ENCODE data around the gene VPS54.

The VPS54 gene, protein sequence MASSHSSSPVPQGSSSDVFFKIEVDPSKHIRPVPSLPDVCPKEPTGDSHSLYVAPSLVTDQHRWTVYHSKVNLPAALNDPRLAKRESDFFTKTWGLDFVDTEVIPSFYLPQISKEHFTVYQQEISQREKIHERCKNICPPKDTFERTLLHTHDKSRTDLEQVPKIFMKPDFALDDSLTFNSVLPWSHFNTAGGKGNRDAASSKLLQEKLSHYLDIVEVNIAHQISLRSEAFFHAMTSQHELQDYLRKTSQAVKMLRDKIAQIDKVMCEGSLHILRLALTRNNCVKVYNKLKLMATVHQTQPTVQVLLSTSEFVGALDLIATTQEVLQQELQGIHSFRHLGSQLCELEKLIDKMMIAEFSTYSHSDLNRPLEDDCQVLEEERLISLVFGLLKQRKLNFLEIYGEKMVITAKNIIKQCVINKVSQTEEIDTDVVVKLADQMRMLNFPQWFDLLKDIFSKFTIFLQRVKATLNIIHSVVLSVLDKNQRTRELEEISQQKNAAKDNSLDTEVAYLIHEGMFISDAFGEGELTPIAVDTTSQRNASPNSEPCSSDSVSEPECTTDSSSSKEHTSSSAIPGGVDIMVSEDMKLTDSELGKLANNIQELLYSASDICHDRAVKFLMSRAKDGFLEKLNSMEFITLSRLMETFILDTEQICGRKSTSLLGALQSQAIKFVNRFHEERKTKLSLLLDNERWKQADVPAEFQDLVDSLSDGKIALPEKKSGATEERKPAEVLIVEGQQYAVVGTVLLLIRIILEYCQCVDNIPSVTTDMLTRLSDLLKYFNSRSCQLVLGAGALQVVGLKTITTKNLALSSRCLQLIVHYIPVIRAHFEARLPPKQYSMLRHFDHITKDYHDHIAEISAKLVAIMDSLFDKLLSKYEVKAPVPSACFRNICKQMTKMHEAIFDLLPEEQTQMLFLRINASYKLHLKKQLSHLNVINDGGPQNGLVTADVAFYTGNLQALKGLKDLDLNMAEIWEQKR

DNA sequence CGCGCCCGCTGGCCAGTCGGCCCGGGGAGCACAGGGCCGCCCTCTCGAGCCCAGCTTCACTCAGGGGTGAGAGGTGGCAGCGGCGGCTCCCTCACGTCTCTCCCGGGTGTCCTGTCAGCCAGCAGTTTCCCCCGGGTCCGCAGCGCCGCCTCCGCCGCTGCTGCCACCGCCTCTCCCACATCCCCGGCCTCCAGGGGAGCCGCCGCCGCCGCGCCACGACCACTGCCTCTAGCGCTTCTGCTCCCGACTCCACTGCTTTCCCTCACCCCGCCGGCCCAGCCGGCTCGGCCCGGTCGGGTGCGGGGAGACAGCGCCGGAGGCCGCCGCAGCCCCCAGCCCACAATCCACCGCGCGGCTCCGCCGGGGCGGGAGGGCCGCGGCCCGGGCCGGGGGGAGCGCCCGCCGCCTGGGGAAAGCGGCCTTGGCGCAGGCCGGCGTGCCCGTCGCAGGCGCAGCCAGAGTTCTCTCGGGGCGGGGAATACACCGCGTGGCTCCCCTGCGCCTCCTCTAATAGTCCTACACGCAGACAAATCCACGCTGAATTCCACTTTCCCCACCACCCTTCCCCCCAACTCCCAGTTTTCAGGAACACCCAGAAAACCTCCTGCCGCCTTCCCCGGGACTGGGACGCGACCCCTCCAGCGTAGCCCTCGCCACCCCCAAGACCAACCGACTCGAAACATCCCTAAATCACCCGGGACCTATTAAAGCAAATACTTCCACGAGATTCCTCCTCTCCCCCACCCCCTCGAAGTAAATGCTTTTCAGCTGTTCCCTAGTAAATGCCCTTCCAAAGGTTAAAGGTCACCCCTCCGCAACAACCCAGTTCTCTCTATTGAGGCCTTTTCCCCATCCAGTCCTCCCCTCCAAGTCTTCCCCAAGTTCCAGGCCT is at the start of gene VPS54:
Gene VPS54 (minus strand): TSS at position 346 of the 892 bp plus-strand sequence. CDS start 35,429 bp downstream, outside the sequence.
- DNase-seq: peak; percentile 50

DNA sequence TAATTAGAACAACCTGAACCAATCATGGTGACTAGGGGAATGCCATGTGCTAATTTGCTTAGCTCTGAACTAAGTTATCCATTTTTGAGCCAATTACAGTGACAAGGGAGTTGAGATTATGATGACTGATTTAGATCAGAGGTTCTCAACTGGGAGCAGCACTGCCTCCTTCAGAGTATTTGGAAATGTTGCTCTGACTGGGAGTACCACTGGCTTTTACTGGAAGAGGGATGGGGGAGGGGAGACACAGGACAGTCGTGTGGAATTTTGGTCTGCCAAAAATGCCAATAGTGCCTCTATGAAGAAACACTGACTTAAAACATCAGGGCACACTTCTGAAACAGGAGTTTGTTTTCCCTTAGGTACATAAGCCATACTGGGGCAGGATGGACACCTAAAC is 48.1 kb upstream of the VPS54 start:
- DNase-seq: no peak

DNA sequence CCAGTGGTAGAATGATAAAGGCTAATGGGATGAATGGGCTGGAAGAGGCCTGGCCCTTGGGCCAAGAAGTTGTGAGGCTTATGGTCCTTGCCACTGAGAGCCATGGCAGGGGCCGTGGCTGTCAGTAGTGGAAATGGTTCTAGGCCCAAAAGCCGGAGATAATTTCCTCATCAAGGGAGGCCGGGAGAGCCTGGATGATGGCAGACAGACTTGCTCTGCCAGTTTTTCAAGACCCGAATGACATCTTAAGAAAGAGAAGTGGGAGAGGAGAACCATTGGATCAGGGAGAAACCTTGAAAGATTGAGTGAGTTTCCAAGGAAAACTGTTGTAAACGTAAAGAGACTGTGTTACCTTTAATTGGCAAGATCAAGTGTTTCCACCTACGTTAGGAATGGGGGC is 46.3 kb upstream of the VPS54 start:
- no peak for DNase-seq

DNA sequence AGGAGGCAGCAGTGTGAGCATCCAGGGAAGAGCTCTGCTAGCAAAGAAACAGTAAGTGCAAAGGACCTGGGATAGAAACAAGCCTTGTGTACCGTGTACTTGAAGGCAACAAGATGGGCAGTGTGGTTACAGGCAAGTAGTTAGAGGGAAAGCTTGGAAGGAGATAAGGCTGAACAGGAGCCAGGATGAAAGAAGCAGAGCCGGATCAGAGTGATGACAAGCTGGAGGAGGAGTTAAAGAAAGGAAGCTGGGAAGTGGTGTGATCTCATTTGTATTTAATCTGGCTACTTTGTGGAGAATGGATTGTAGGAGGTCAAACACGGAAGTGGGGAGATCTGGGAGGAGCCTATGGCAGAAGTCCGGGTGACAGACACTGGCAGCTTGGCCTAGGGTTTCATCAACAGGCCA is 44.7 kb upstream of the VPS54 start:
- DNase-seq: peak; percentile 93

DNA sequence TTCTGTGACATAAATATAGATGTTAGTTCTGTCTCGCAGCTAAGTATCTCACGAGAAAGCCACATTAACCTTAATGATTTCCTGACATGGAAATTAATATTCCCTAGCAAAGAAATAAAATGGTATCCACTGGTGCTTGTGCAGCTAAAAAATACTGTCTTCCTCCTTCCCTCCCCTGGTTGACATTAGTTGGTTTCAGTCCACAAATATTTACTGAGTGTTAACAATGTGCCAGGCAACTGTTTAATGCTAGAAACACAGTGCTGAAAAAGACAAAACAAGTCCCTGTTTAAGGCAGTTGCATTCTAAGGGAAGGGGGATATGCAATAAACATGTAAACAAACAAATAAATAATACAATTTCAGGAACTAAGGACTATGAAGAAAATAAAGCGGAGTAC is 44.2 kb upstream of the VPS54 start:
- DNase-seq: no peak

DNA sequence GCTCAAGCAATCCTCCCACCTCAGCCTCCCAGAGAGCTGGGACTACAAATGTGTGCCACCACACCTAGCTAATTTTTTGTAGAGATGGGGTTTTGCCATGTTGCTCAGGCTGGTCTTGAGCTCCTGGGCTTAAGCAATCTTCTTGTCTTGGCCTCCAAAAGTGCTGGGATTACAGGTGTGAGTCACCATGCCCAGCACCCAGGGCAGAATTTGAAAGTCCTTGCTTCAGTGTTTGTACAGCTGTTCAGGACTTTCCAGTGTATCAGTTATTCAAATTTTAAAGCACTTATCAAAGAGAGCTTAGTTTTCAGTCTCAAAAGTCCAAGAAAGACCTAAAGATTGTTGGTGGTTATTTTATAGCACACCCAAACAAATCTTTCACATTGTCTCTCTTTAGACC is 43.6 kb upstream of the VPS54 start:
- peak; percentile 61 for DNase-seq

DNA sequence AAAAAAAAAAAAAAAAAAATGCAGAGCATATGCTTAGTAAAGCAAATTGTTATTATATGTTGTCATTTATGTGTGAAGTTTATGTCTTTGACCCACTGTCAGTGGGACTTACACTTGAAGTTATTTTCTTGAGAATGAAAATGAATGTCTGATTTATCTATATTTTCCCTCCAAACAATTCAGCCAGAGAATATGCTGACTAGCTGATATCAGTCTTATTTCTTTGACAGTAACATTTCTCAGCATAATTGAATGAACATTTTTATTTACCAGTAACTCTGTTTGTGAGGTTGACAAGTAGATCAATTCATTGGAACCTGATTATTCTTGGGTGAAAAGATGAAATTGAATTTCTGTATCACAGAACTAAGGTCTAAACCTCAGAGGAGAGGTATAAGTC is 40.0 kb upstream of the VPS54 start:
- DNase-seq: no peak

DNA sequence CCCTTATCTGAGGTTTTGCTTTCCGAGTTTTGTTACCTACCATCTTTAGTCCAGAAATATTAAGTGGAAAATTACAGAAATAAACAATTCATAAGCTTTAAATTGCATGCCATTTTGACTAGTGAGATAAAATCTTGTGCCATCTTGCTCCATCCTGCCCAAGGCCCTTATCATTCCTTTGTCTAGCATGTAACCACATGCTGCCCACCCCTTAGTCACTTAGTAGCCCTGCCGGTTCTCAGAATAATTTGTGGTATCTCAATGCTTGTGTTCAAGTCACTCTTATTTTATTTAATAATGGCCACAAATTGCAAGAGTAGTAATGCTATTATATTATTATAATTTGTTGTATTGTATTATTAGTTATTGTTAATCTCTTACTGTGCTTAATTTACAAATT is 36.8 kb upstream of the VPS54 start:
- DNase-seq: no peak

DNA sequence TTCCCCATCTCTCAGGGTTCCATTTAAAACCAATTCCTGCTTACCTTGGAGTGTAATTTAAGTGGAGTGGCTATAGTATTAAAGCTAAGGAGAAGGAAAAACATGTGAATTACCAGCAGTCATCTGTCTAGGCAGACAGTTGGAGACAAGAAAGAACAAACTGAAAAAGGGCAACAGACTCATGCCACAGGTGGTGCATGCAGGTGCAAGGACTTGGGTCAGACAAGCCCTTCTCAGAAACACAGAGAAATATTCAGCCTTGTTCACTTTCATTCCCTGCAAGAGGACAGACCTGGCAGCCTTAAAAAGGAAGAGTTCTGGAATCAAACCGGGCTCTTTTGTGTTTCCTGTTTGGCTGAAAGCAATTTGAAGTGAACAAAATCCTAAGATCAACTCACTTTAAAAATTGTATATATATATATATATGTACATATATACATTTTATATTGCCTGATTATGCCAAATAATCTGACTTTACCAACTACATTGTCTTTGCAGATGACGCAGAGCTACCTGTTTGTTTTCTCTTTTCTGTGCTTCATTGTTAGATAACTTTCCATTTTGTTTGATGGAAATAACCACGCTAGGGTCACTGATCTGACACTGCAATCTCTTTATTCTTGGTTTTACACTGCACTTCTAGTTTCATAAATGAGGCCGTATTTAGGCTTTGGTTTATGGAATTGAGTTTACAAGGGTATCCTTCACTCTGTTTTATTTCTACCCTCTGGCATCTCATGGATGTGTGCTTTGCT is 35.1 kb upstream of the VPS54 start:
- DNase-seq: no peak

DNA sequence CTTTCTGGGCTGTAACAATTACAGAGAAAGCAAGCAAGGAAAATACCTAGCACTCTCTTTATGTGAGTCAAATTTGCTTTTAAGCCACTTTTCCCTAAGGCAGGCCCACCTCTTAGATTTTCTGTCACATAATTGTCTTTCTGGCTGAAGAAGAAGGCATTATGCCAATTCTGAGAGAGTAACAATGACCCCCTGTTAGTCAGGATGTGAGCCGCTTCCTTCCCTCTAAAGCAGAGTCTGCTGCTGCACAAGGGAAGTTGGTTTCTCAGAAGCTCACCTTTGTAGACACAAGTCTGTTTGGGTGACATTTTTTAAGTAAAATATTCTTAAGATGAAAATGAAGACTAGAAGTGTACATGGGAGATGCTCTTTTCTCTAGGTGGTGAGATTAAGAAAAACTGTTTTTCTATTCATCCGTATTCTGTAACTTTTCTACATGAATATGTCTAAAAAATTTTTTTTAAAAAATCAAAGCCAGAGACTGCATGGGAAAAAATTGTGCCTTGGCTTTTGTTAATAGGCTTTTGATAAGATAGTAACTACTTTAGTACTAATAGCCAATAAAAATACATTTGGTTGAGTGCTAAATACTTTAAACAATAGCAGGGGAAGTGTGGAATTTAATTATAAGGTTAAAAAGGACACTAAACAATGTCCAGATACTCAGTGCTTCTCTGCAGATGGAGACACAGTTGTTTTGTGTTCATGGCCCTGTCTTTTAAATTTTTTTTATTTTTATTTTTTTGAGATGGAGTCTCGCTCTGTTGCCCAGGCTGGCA is 33.4 kb upstream of the VPS54 start:
- DNase-seq: no peak

DNA sequence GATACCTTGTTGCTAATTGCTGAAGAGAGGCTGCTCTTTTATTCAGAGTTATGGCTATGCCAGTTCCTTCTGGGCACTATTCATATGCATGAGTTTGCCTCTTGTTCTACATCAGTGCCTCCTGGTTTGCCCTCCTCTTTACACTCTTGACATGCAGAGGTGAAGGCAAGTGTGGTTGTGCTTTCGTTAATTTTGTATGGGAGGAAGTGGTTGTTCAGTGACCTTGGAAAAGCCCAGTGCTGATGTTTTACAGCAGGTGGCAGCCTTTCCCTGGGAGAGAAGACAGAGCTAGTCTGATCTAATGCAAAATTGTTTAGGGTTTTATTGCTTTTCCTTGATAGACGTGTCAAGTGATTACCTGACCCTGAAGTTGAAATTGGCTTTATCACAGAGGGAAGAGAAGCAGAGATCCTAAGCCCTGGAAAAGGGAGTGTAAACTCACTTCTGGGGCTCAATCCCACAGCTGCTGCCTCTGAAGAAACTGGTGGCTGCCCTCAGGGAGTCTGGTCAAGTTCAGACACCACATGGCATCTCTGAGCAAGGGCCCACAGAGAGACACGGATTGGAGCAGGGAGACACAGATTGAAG is 30.5 kb upstream of the VPS54 start:
- DNase-seq: peak; percentile 18

DNA sequence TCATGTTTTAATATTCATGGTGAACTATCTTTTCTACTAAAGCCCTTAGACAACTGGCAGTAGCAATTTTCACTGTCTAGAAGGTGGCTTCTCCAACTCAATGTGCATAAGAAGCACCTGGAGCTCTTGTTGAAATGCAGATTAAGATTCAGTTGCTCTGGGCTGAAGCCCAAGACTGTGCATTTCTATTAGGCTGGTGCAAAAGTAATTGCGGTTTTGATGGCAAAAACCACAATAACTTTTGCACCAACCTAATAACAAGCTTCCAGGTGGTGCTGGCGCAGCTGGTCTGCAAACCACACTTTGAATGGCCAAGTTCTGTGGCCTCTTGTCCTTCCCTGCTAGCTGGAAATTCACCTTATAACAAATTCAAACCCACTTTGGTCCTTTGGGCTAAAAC is 26.7 kb upstream of the VPS54 start:
- DNase-seq: no peak

DNA sequence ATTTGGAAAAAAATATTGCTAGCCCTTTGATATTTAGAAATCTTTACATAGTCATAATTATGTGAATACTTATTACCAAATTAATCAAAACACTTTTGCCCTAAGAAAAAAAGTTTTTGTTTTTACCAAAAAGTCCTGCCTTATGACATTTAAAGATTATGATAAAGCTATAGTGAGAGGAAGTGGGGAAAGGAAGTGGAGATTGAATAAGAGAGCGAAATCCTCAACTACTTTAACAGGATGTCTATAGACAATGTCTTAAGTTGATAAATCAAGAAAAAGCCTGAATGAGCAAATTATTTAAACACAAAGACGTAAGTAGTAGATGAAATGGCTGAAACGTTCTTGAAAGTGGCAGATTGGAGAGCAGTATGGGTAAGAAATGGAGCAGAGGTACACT is 20.9 kb upstream of the VPS54 start:
- DNase-seq: no peak

DNA sequence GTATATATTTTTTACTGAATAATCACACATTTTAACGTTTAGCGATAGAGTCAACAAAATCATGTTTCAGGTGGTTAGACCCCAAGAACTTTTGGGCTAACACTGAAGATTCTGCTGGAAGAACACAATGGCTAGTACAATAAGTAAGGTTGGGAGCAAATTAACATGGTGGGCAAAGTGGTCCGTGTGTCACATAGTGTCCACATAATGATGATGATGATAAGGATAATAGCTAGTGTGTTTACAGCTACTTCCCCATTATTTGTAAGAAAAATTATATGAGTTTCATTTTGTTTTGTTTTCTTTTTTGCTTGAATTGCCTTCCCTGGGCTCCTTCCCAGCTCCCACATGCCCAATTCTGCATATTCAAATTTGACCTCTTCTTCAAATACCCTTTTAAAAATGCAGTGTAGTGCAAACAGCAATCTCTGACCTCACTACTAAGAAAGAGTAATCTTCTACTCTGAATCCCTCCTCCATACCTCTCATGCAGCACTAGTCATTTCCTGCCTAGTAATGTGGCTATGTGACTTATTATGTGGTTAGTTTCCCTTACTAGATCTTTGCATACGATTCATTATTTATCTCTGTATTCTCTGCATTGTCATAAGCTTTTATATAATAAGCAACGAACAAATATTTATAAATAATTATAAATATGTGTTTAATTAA is 16.9 kb upstream of the VPS54 start:
- peak; percentile 73 for DNase-seq

DNA sequence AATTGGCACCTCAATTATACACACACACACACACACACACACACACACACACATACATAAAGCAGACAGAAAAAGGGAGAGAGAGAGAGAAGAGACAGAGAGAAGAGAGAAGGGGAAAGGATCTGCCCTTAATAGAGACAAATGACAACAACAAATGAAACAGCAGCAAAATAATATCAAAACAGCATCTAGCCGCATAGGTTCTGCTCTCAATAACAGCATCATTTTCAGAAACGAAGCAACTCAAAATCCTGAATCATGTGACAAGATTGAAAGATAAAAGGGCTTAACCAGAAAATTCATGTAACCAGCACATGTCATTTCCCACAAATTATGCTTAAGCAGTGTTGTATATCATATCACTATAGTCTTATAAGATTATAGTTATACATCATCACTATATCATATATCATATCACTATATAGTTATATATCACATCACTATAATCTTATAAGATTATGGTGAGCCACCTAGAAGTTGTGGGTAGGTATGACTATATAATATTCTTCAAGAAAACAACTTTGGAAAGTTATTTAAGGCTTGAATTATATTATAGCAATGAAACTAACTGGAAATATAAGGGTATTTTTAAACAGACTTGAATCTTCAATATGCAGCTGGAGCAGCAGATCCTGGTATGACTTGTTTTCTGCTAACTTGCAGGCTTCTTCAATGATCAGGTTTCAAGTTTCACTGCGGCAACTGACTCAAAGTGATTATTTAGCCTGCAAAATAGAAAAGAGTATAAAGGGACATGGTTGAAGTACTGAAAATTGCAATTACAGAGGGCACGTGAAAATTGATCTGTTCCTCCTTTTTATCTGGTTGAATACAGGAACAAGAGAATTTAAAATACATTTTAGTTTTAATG is 16.1 kb upstream of the VPS54 start:
- DNase-seq: no peak

DNA sequence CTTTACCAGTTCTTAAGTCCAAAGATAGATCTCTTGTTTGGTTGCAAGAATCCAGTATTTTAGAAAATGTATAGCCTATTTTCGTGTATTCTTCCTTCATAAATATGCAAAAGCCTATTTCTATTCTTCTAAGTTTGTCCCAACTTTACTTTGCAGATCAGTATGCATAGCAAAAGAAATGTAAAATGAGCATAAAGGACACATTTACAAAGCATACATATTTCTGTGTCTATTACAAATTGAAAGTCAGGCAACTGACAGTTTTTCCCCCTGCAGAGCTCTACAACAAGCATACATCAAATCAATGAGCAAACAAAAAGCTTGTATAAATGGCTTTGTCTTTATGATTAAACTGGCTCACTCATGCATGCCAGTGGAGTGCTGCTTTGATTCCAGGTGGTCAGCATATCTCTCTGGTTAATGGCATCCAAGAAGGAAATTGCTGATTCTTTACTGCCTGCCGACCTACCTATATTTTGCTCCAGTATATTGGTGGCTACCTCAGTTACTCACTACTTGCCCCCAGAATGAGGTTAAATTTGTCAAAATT is 10.0 kb upstream of the VPS54 start:
- DNase-seq: no peak

DNA sequence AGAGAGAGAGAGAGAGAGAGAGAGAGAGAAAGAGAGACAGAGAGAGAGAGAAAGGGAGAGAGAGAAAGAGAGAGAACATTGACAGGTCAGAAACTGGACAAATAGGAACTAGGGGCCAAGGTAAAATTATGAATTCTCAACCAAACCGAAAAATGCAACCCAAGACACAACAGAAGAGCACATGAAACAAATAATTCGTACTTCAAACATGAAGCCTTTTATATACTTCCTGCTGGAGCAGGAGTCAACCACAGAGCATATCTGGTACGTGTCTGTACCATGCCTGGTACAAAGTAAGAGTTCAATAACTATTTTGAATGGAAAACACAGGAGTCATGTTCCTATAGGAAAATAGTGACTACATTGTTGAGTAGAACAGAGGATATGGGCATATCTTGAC is 6.5 kb upstream of the VPS54 start:
- no peak for DNase-seq

DNA sequence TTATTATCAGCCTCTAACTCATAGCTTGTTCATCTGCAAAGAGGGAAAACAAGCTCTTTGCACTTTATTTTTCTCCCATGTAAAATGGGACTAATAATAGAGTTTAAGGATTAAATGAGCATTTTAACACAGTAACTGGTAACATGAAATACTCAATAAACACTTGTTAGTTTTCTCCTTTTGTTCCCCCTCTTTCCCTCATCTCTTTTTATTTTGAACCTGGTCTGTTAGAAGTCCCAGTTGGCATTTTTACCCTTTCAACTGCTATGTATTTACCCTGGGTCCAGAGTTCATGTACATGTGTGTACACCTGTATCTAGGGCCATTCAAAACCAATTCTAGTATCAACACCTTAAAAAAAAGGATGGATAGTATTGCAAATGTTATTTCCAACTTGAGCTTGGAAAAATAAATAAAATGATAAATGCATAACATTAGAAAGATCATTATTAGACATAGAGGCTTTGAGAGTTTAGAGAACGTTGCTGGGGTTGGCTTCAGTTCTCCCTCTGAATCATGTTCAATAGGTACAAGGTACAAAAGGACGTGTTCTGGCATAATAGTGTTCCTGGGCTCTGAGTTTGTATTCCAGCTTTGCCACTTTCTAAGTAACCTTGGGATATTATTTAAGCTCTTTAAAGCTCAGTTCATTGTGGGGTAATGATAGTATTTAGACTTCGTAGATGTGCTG is 5.2 kb upstream of the VPS54 start:
- no peak for DNase-seq

All from NCI-H226 (cell line).